A673 (cell line): ENCODE measurements around the gene ITGB2. TPM values are rescaled to one million over a fixed set of nuclear protein-coding genes. Genes with fewer than 3 reads are reported as not detected.

Experiments
- BruUV-seq: library from RNA; stranded (reverse); fragments of 400-500 nt; replicated peaks from 2 replicates; lab custom pipeline; 2021; lab: Mats Ljungman, UMichigan
- CTCF ChIA-PET: fragments of 300-600 bp; sonication (Branson Sonifier 250); formaldehyde crosslinking; loops from one replicate; lab custom pipeline; 2022; ENCODE audit warnings: antibody characterized with exemption; lab: Charles Lee
- POLR2A ChIA-PET: fragments of 300-600 bp; sonication (Branson Sonifier 250); formaldehyde crosslinking; loops from one replicate; lab custom pipeline; 2022; ENCODE audit warnings: antibody characterized with exemption; ENCODE audit not compliant: low non-redundant PET; lab: Charles Lee
- DNase-seq: peaks from one replicate; pipeline ENCODE4 v3.0.0-alpha.2; 2015; ENCODE audit warnings: low spot score
- H3K27ac ChIP-seq: fragments of 200-600 bp; sonication (generic); 2 replicates; pipeline ENCODE4 v1.5.1; 2016; ENCODE audit warnings: mixed run types, low read depth, mild to moderate bottlenecking, mixed read lengths, antibody characterized with exemption, low read length; ENCODE audit not compliant: poor library complexity, severe bottlenecking
- H3K27me3 ChIP-seq: fragments of 200-600 bp; sonication (generic); replicated peaks from 2 replicates; pipeline ENCODE4 v1.6.1; 2017; ENCODE audit warnings: mixed run types, low read depth, mild to moderate bottlenecking, mixed read lengths, antibody characterized with exemption, low read length; ENCODE audit not compliant: insufficient read depth, poor library complexity
- H3K36me3 ChIP-seq: fragments of 200-600 bp; sonication (generic); 2 replicates; pipeline ENCODE4 v1.6.1; 2016; ENCODE audit warnings: mixed run types, mild to moderate bottlenecking, mixed read lengths, antibody characterized with exemption, low read length; ENCODE audit not compliant: insufficient read depth, poor library complexity, severe bottlenecking
- H3K4me1 ChIP-seq: fragments of 200-600 bp; sonication (generic); 2 replicates; pipeline ENCODE4 v1.6.1; 2017; ENCODE audit warnings: mixed run types, mild to moderate bottlenecking, mixed read lengths, antibody characterized with exemption, low read length; ENCODE audit not compliant: insufficient read depth, poor library complexity, severe bottlenecking
- H3K4me3 ChIP-seq: fragments of 200-600 bp; sonication (generic); 2 replicates; pipeline ENCODE4 v1.5.1; 2016; ENCODE audit warnings: low read depth, mixed run types, mild to moderate bottlenecking, mixed read lengths, low read length; ENCODE audit not compliant: poor library complexity, severe bottlenecking
- H3K9me3 ChIP-seq: fragments of 200-600 bp; sonication (generic); 2 replicates; pipeline ENCODE4 v1.6.1; 2016; ENCODE audit warnings: mixed run types, low read depth, mild to moderate bottlenecking, mixed read lengths, antibody characterized with exemption, low read length; ENCODE audit not compliant: poor library complexity, severe bottlenecking
- EZH2 ChIP-seq: fragments of 200-600 bp; sonication (generic); IDR thresholded peaks from 2 replicates; pipeline ENCODE4 v1.6.1; 2017; ENCODE audit warnings: borderline replicate concordance, low read depth, mild to moderate bottlenecking, mixed read lengths, antibody characterized with exemption, low read length; ENCODE audit not compliant: poor library complexity, severe bottlenecking
- intact Hi-C: fragments of 100-400 bp; cut with micrococcal nuclease; formaldehyde crosslinking; loops from one replicate; pipeline ENCODE4 v1.10.0; 2022; ENCODE audit not compliant: unreplicated experiment
- total RNA-seq: library from RNA; stranded (reverse); gene quantifications from 2 replicates; pipeline ENCODE4 v1.2.3, GENCODE V29; 2021
- TF ChIP-seq, protein P1 (sequence below): fragments of 300-800, 200-600 bp; sonication (generic); conservative IDR thresholded peaks from 2 replicates; pipeline ENCODE4 v1.5.1; 2017; ENCODE audit warnings: low read depth, mild to moderate bottlenecking, antibody characterized with exemption, low read length, moderate library complexity, mixed read lengths

Gene ITGB2
- total RNA-seq, 1 experiment from 2014 or later: 5.0 TPM

DNA sequence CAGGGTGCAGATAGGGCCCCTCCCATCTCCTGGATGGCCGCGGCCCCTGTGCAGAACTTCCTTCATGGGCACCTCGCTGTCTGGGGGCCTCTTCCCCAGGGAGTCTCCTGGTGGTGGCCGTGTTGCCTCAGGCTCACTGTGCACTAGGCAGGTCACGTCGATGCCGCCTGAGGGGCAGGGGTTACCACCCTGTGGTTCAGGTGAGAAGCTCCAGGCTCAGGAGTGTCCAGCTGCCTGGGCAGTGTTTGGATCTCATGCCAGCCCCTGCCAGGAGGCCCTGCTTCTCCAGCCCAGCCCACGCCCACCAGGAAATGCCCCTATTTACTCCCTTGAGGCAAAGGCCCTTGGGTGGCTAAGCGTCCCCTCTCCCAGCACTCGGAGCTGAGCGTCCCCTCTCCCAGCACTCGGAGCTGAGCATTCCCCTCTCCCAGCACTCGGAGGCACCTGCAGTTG, 2.1 kb downstream of the ITGB2 start:
- intact Hi-C loops: no loop called here
- no peak for DNase-seq
- CTCF ChIA-PET: no interaction called here
- H3K4me3 ChIP-seq: no peak overlapping the region
- H3K27me3 ChIP-seq: no peaks in the 10 kb centered on the region
- BruUV-seq: no TSS peak
- no peaks in the 10 kb centered on the region for H3K36me3 ChIP-seq
- TF ChIP-seq, protein P1, sequence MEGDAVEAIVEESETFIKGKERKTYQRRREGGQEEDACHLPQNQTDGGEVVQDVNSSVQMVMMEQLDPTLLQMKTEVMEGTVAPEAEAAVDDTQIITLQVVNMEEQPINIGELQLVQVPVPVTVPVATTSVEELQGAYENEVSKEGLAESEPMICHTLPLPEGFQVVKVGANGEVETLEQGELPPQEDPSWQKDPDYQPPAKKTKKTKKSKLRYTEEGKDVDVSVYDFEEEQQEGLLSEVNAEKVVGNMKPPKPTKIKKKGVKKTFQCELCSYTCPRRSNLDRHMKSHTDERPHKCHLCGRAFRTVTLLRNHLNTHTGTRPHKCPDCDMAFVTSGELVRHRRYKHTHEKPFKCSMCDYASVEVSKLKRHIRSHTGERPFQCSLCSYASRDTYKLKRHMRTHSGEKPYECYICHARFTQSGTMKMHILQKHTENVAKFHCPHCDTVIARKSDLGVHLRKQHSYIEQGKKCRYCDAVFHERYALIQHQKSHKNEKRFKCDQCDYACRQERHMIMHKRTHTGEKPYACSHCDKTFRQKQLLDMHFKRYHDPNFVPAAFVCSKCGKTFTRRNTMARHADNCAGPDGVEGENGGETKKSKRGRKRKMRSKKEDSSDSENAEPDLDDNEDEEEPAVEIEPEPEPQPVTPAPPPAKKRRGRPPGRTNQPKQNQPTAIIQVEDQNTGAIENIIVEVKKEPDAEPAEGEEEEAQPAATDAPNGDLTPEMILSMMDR: no peak
- TF ChIP-seq EZH2: no peak
- peaks cover 48% of the 10 kb centered on the region for H3K4me1 ChIP-seq
- H3K9me3 ChIP-seq: no peaks in the 10 kb centered on the region
- POLR2A ChIA-PET: no interaction called here
- H3K27ac ChIP-seq: peak overlapping the region; percentile 44

DNA sequence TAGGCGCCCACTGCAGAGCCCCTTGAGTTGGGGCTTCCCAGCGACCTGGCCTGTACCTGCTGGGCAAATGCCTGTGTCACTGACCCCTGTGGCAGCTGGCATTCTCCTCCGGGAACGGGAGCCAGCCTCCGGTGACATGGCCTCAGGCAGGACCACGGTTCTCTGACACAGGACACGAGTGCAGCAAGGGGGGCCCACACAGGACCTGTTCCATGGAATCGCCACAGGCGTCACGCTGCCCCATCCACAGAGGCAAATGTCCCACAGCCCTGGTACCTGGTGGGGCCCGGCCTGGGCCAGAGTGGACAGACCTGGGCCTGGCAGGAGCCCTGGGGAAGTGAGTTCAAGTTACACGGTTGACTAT, 2.6 kb downstream of the ITGB2 start:
- H3K36me3 ChIP-seq: no peaks in the 10 kb centered on the region
- peaks cover 43% of the 10 kb centered on the region for H3K4me1 ChIP-seq
- no TSS peak for BruUV-seq
- no peak overlapping the region for H3K4me3 ChIP-seq
- H3K27me3 ChIP-seq: no peaks in the 10 kb centered on the region
- peak overlapping the region; percentile 44 for H3K27ac ChIP-seq
- POLR2A ChIA-PET: no interaction called here
- TF ChIP-seq, protein P1: no peak
- TF ChIP-seq EZH2: no peak
- intact Hi-C loops: no loop called here
- no peak for DNase-seq
- no peaks in the 10 kb centered on the region for H3K9me3 ChIP-seq
- CTCF ChIA-PET: no interaction called here

DNA sequence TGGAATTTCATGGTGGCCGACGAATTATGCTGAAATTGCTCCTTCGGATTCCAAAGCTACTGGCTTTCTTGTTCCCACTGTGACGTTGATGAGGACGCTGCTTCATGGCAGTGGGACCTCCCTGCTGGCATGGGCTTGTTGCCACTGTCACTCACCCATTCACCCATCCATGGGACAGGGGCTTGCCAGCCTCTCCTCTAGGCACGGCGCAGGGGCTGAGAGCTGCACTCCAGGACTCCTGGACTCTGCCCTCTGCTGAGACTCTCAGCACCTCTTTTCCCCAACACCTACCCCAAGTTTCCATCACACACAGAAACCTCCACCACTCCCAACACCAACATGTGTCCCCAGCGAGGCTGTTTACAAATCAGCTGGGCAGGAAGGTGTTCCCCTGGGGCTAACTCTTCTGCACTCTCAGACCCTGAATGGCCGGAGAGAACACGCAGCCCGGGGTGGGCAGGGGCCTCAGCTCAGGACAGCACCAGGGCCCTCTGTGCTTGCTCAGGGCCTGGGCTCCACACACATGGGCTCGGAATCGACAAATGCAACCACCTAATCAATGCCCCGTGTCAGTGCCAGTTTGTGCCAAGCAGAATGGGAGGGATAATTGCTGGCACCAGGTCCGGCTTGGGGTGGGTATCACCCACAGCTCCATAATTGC, 3.1 kb downstream of the ITGB2 start:
- TF ChIP-seq, protein P1: no peak
- Histone ChIP-seq H3K9me3 (no peaks in the 10 kb centered on the region), H3K4me3 (no peak overlapping the region), H3K36me3 (no peaks in the 10 kb centered on the region), H3K27ac (peak overlapping the region; percentile 44), H3K4me1 (peaks cover 38% of the 10 kb centered on the region), H3K27me3 (no peaks in the 10 kb centered on the region)
- POLR2A ChIA-PET: no interaction called here
- BruUV-seq: no TSS peak
- CTCF ChIA-PET: no interaction called here
- intact Hi-C loops: no loop called here
- DNase-seq: no peak
